ENCODE measurements around the gene SWAP70. TPM values are rescaled to one million over a fixed set of nuclear protein-coding genes. Genes with fewer than 3 reads are reported as not detected.

Gene SWAP70
- total and polyA plus RNA-seq, 2 experiments from 2014 or later: 30.3 to 33.3 TPM

GRCh38 chr11:9617940-9618339 is 45.9 kb upstream of the SWAP70 start (continued):
- TF ChIP-seq REST (IDR thresholded peaks at IDR 0.05; ENCODE audit: unreplicated experiment) (no peak), EZH2phosphoT487 (IDR thresholded peaks at IDR 0.05; ENCODE audit: unreplicated experiment) (no peak), ZNF114 (CRISPR knock-in tag; IDR thresholded peaks at IDR 0.05) (no peak), ZNF331 (CRISPR knock-in tag; IDR thresholded peaks at IDR 0.05; ENCODE audit: low read depth) (no peak), ETS1 (IDR thresholded peaks at IDR 0.05) (no peak), CTCF (conservative IDR thresholded peaks at IDR 0.05; ENCODE audit: low read depth in 2 of 2) (no peak)

GRCh38 chr11:9619004-9619403 is 44.9 kb upstream of the SWAP70 start:
- Histone ChIP-seq H3K9me2 (ENCODE audit: insufficient read depth) (no peaks in the 10 kb centered on the region), H2AFZ (no peak overlapping the region), H3K4me2 (no peak overlapping the region), H3K27me3 (ENCODE audit: insufficient read depth) (no peaks in the 10 kb centered on the region), H3K4me3 (no peak overlapping the region), H3K36me3 (ENCODE audit: insufficient read depth) (no peaks in the 10 kb centered on the region), H3K27ac (ENCODE audit: low read depth) (no peak overlapping the region), H4K20me1 (replicated peaks; ENCODE audit: insufficient read depth) (no peaks in the 10 kb centered on the region), H3K4me1 (ENCODE audit: insufficient read depth) (peaks cover 5% of the 10 kb centered on the region), H3F3A (replicated peaks; ENCODE audit: low read depth) (0 out of 2 replicates have a peak, but pooled peaks cover 2% of the 10 kb centered on the region), H3K79me2 (replicated peaks; ENCODE audit: insufficient read depth) (no peaks in the 10 kb centered on the region)
- DNase-seq (ENCODE audit: low spot score) (no peak), ATAC-seq (no peak)
- peaks cover 14% of the 10 kb centered on the region for H3K4me1 Mint-ChIP-seq
- H3K9me3 Mint-ChIP-seq: peaks cover 5% of the 10 kb centered on the region; the same call in 2 of the 3 replicates
- H3K36me3 Mint-ChIP-seq (ENCODE audit: low read depth): peaks cover 12% of the 10 kb centered on the region
- no peak overlapping the region for H3K4me3 Mint-ChIP-seq
- H3K27ac Mint-ChIP-seq: no peak overlapping the region
- H3K27me3 Mint-ChIP-seq (ENCODE audit: insufficient read depth, low read depth, poor library complexity): peaks cover 11% of the 10 kb centered on the region
- TF ChIP-seq ETS1 (IDR thresholded peaks at IDR 0.05) (no peak), REST (IDR thresholded peaks at IDR 0.05; ENCODE audit: unreplicated experiment) (no peak), EZH2 (IDR thresholded peaks at IDR 0.05; ENCODE audit: low read depth, unreplicated experiment) (no peak), CTCF (conservative IDR thresholded peaks at IDR 0.05; ENCODE audit: low read depth in 2 of 2) (no peak), POLR2AphosphoS5 (IDR thresholded peaks at IDR 0.05; ENCODE audit: low read depth) (no peak)
